ENCODE data around the gene ANKRD33B. TPM values are rescaled to one million over a fixed set of nuclear protein-coding genes. Genes with fewer than 3 reads are reported as not detected.

The ANKRD33B gene
- total and polyA plus RNA-seq, 2 of the 8 experiments (the other 6 are each of a cell fraction or from before 2014, with no cell fraction given) = 6.9 to 20.6 TPM

DNA sequence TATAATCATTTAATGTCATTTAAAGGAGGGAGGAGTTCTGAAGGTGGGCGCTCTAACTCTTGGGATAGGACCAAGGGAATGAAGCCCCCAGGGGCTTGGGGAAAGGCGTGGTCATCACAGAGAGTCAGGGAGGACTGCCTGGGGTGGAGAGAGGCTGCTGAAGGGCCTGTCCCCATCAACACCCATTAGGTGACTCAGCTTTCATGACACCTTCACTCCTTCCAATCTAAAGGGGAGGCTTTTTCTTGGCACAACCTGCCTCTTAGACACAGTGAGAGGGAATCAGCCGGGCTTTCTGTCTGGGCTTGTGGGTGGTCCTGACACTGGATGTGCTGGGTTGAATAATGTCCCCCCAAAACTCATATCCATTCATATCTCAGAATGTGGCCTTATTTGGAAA is 31.4 kb upstream of the ANKRD33B start (continued):
- TF ChIP-seq RAD21 (IDR thresholded peaks at IDR 0.05 in 1 of 2, conservative IDR thresholded peaks at IDR 0.05 in 1 of 2; ENCODE audit: low read depth in 2 of 2, low read length in 2 of 2) (no peak), ZNF274 (IDR thresholded peaks at IDR 0.05; ENCODE audit: borderline replicate concordance, extremely low read depth, low read length) (no peak), JUND (IDR thresholded peaks at IDR 0.05; ENCODE audit: low read length) (no peak), CBX8 (IDR thresholded peaks at IDR 0.05; ENCODE audit: borderline replicate concordance, low read depth, low read length) (no peak), CBX5 (IDR thresholded peaks at IDR 0.05; ENCODE audit: low read depth, low read length) (no peak), GABPA (IDR thresholded peaks at IDR 0.05; ENCODE audit: borderline replicate concordance, insufficient read depth, low read length) (no peak), TBP (IDR thresholded peaks at IDR 0.05; ENCODE audit: low read depth, low read length) (no peak), SRF (IDR thresholded peaks at IDR 0.05; ENCODE audit: low read depth, low read length) (no peak)
